Liver (tissue), 9 donors: ENCODE results near the gene TUBA4B. TPM values are rescaled to one million over a fixed set of nuclear protein-coding genes. Genes with fewer than 3 reads are reported as not detected.
A peak's percentile ranks its signal among the peaks of the same experiment; 100 is the strongest.

ENCODE experiments used
- DNase-seq: peaks from one replicate; pipeline ENCODE4 v3.0.0-alpha.2; 2017; ENCODE audit warnings: low spot score
- H3K27ac ChIP-seq, 2 donors: one replicate each; pipeline ENCODE4 v1.7.0; 2013; ENCODE audit warnings: inconsistent platforms in 2 of 2, low read length in 2 of 2, control low read depth in 1 of 2, low read depth in 1 of 2, mild to moderate bottlenecking in 1 of 2
- H3K27me3 ChIP-seq, 4 donors: one replicate each; pipeline versions ENCODE4 v1.6.1 to v1.7.0; 2013; ENCODE audit warnings: low read length in 3 of 4, inconsistent platforms in 1 of 4, mild to moderate bottlenecking in 1 of 4, moderate library complexity in 1 of 4; ENCODE audit not compliant: control insufficient read depth in 4 of 4, insufficient read depth in 4 of 4
- H3K36me3 ChIP-seq, 4 donors: one replicate each; pipeline versions ENCODE4 v1.6.1 to v1.7.0; 2013; ENCODE audit warnings: low read length in 3 of 4, mild to moderate bottlenecking in 3 of 4, low read depth in 1 of 4, moderate library complexity in 1 of 4; ENCODE audit not compliant: control insufficient read depth in 4 of 4, insufficient read depth in 3 of 4
- H3K4me1 ChIP-seq, 4 donors: one replicate each; pipeline versions ENCODE4 v1.6.1 to v1.7.0; 2013; ENCODE audit warnings: low read length in 3 of 4, mild to moderate bottlenecking in 3 of 4, moderate library complexity in 1 of 4; ENCODE audit not compliant: control insufficient read depth in 4 of 4, insufficient read depth in 4 of 4
- H3K4me3 ChIP-seq, 3 donors: one replicate each; pipeline versions ENCODE4 v1.6.1 to v1.7.0; 2013; ENCODE audit warnings: low read length in 3 of 3, control low read depth in 1 of 3, low read depth in 1 of 3, mild to moderate bottlenecking in 1 of 3
- H3K9ac ChIP-seq, 2 donors: one replicate each; pipeline ENCODE4 v1.7.0; 2013; ENCODE audit warnings: low read length in 2 of 2, mild to moderate bottlenecking in 2 of 2, moderate library complexity in 2 of 2, control low read depth in 1 of 2, low read depth in 1 of 2
- H3K9me3 ChIP-seq, 4 donors: one replicate each; pipeline versions ENCODE4 v1.6.1 to v1.7.0; 2013; ENCODE audit warnings: low read length in 3 of 4; ENCODE audit not compliant: control insufficient read depth in 4 of 4
- EGR1 ChIP-seq, 2 donors: IDR thresholded peaks; 2 replicates each; pipeline ENCODE4 v1.6.1; 2016 to 2018; ENCODE audit warnings: antibody characterized with exemption in 2 of 2, low read depth in 2 of 2
- FOXA1 ChIP-seq: IDR thresholded peaks from 2 replicates; pipeline ENCODE4 v1.6.1; 2016; ENCODE audit warnings: antibody characterized with exemption
- GABPA ChIP-seq, 2 donors: IDR thresholded peaks in 1 of 2; conservative IDR thresholded peaks in 1 of 2; 2 replicates each; pipeline ENCODE4 v1.6.1; 2016; ENCODE audit warnings: antibody characterized with exemption in 2 of 2, mild to moderate bottlenecking in 1 of 2, moderate library complexity in 1 of 2
- HNF4A ChIP-seq, 2 donors: conservative IDR thresholded peaks; 2 replicates each; pipeline ENCODE4 v1.6.1; 2016; ENCODE audit warnings: antibody characterized with exemption in 2 of 2, mild to moderate bottlenecking in 2 of 2
- HNF4G ChIP-seq: IDR thresholded peaks from 2 replicates; pipeline ENCODE4 v1.6.1; 2016; ENCODE audit warnings: antibody characterized with exemption
- JUND ChIP-seq, 2 donors: IDR thresholded peaks; 2 replicates each; pipeline ENCODE4 v1.6.1; 2016; ENCODE audit warnings: antibody characterized with exemption in 2 of 2
- MAX ChIP-seq: IDR thresholded peaks from 2 replicates; pipeline ENCODE4 v1.6.1; 2016; ENCODE audit warnings: antibody characterized with exemption
- NR2F2 ChIP-seq: IDR thresholded peaks from 2 replicates; pipeline ENCODE4 v1.6.1; 2016; ENCODE audit warnings: antibody characterized with exemption
- RAD21 ChIP-seq, 2 donors: IDR thresholded peaks; 2 replicates each; pipeline ENCODE4 v1.6.1; 2016; ENCODE audit warnings: antibody characterized with exemption in 2 of 2, mild to moderate bottlenecking in 2 of 2
- REST ChIP-seq: IDR thresholded peaks from 2 replicates; pipeline ENCODE4 v1.6.1; 2016; ENCODE audit warnings: antibody characterized with exemption, mild to moderate bottlenecking
- SP1 ChIP-seq: IDR thresholded peaks from 2 replicates; pipeline ENCODE4 v1.6.1; 2018; ENCODE audit warnings: antibody characterized with exemption, mild to moderate bottlenecking
- TAF1 ChIP-seq: conservative IDR thresholded peaks from 2 replicates; pipeline ENCODE4 v1.6.1; 2016; ENCODE audit warnings: antibody characterized with exemption, mild to moderate bottlenecking
- YY1 ChIP-seq: IDR thresholded peaks from 2 replicates; pipeline ENCODE4 v1.6.1; 2016; ENCODE audit warnings: antibody characterized with exemption, mild to moderate bottlenecking
- ZBTB33 ChIP-seq: IDR thresholded peaks from 2 replicates; pipeline ENCODE4 v1.6.1; 2016; ENCODE audit warnings: antibody characterized with exemption
- WGBS: extraction: QIAGEN DNeasy Blood & Tissue Kit; methylation state at CpG from one replicate; pipeline ENCODE4 v1.1.7; 2013; 5-methylcytosine and 5-hydroxymethylcytosine counted together
- polyA plus RNA-seq, 2 donors: library from polyadenylated mRNA; stranded (reverse) in 1 of 2; unstranded in 1 of 2; fragments of 200-250 nt in 1 of 2; fragments of >200 nt in 1 of 2; fragmentation: Nextera tagmentation in 1 of 2; extraction: Ambion mirVana in 1 of 2; gene quantifications; one replicate each; pipeline versions ENCODE4 v1.2.1 to v1.2.3, GENCODE V29; 2013 to 2015
- total RNA-seq, 2 donors: library from RNA; depleted of rRNA; stranded (reverse); fragments of >200 nt; gene quantifications; one replicate each; pipeline ENCODE4 v1.2.3, GENCODE V29; 2014
- TF ChIP-seq, protein P1 (sequence below): fragments of 150-350 bp; IDR thresholded peaks from 2 replicates; pipeline ENCODE4 v1.5.1; 2017; ENCODE audit warnings: improper control_type of control experiment, low read depth, low read length; ENCODE audit not compliant: missing input control
- TF ChIP-seq, protein P2 (sequence below): IDR thresholded peaks from 2 replicates; pipeline ENCODE4 v1.6.1; 2016; ENCODE audit warnings: antibody characterized with exemption
- donor health status: healthy.
- donor health status: healthy.
- donor health status: healthy.
- donor health status: healthy.
- donor health status: healthy.

TUBA4B gene
- total and polyA plus RNA-seq, 4 donors, result 0.08 to 0.20 (median 0.19) TPM; not detected in 1

DNA sequence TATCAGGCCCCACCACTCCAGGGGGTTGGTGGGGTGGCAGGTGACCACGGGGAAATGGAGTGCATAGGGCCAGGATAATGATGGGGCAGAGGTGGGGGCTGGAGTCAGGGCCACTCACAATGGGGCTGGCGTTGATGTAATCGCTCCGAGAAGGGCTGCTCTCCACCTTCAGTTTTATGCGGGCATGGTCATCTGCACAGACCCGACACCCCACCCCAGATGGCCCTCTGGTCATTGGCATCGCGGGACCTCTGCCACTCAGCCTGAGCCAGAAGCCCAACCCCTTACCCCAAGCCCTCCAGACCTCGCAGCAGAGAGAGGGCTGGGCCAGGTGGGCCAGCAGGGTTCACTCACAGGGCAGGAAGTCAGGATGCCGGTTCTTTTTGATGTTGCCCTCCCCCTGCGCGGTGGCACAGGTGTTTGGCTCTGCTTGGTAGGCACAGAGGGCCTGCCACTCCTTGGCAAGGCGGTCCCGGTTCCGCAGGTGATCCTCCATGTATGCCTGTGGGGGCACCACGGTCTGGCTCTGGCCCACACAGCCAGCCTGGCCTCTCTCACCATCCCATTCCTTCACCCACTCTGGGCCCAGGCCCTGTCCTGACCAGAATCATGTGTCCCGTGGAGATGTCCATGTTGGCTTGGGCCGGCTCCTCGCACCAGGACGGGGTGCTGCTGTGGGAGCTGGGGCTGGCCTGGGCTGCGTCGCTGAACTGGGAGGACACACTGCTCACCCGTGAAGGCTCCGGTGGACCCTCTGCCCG, 43.8 kb downstream of the TUBA4B start:
- Histone ChIP-seq H3K36me3 (no peaks in the 10 kb centered on the region), H3K4me3 (no peak overlapping the region), H3K27me3 (no peaks in the 10 kb centered on the region), H3K9ac (no peak overlapping the region), H3K9me3 (no peaks in the 10 kb centered on the region), H3K27ac (no peak overlapping the region), H3K4me1 (peaks cover 0 to 8% (median 5%) of the 10 kb centered on the region in 4 donors)
- TF ChIP-seq SP1, result no peak
- WGBS, result 86% methylated on average over 25 of the region's 25 CpGs
- peak; percentile 33 for DNase-seq

DNA sequence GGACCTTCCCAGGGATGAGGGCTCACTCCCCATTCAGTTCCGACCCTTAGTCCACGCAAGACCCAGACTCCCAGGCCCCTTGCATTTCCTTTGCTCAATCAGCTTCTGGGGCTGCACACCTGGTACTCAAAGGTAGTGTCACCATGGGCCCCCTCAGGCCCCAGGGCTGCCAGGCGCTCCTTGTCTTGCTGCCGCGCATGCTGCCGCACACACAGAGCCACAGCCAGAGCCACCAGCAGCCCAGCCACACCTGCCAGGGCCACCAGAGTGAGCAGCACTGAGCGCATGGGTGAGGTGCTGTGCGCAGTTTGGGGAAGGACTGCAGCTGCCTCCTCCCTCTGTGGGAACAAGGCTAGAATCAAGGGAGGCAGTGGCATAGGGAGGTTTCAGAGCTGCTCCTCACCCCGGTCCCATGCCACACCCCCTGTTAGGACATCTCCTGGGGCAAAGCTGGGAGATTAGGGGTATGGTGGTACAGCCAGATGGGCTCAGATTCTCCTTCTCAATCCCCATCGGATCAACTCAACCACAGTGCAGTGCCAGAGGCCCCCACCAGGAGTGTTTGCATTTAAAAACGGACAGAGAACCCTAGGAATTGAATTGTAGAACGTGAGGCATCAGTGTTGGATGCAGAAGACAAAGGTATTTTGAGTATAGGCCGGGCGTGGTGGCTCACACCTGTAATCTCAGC, 44.9 kb downstream of the TUBA4B start:
- DNase-seq, result peak; percentile 30
- TF ChIP-seq FOXA1, result no peak
- no peak for TF ChIP-seq REST
- TF ChIP-seq EGR1 (IDR thresholded peaks at IDR 0.05; ENCODE audit: low read depth in 2 of 2), result no peak
- no peak for TF ChIP-seq GABPA (IDR thresholded peaks at IDR 0.05 in 1 of 2, conservative IDR thresholded peaks at IDR 0.05 in 1 of 2)
- TF ChIP-seq TAF1, result no peak
- TF ChIP-seq, protein P1, sequence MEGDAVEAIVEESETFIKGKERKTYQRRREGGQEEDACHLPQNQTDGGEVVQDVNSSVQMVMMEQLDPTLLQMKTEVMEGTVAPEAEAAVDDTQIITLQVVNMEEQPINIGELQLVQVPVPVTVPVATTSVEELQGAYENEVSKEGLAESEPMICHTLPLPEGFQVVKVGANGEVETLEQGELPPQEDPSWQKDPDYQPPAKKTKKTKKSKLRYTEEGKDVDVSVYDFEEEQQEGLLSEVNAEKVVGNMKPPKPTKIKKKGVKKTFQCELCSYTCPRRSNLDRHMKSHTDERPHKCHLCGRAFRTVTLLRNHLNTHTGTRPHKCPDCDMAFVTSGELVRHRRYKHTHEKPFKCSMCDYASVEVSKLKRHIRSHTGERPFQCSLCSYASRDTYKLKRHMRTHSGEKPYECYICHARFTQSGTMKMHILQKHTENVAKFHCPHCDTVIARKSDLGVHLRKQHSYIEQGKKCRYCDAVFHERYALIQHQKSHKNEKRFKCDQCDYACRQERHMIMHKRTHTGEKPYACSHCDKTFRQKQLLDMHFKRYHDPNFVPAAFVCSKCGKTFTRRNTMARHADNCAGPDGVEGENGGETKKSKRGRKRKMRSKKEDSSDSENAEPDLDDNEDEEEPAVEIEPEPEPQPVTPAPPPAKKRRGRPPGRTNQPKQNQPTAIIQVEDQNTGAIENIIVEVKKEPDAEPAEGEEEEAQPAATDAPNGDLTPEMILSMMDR, result no peak
- TF ChIP-seq, protein P2, sequence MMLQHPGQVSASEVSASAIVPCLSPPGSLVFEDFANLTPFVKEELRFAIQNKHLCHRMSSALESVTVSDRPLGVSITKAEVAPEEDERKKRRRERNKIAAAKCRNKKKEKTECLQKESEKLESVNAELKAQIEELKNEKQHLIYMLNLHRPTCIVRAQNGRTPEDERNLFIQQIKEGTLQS, result no peak
- no peak for TF ChIP-seq JUND (IDR thresholded peaks at IDR 0.05)
- TF ChIP-seq RAD21 (IDR thresholded peaks at IDR 0.05), result no peak
- TF ChIP-seq ZBTB33, result no peak
- no peak for TF ChIP-seq SP1
- no peak for TF ChIP-seq MAX
- no peak for TF ChIP-seq YY1
- TF ChIP-seq HNF4A (conservative IDR thresholded peaks at IDR 0.05), result no peak
- no peak for TF ChIP-seq HNF4G
- no peak for TF ChIP-seq NR2F2
- H3K36me3 ChIP-seq, result no peaks in the 10 kb centered on the region

More for the DNA sequence above, 44.9 kb downstream of the TUBA4B start:
- no peaks in the 10 kb centered on the region for H3K27me3 ChIP-seq
- H3K27ac ChIP-seq, result no peak overlapping the region
- WGBS, result 87% methylated on average over 14 of the region's 14 CpGs
- H3K9me3 ChIP-seq, result no peaks in the 10 kb centered on the region
- peaks cover 0 to 8% (median 5%) of the 10 kb centered on the region in 4 donors for H3K4me1 ChIP-seq
- no peak overlapping the region for H3K4me3 ChIP-seq
- no peak overlapping the region for H3K9ac ChIP-seq
